Measurements from ENCODE around the gene TRIM45. TPM values are rescaled to one million over a fixed set of nuclear protein-coding genes. Genes with fewer than 3 reads are reported as not detected.

Gene TRIM45
- total RNA-seq, 1 donor from 2014 or later, result 2.1 TPM

- H3K36me3 ChIP-seq, result peaks cover 72% of the 10 kb centered on the region
Measured at GRCh38 chr1:117077267-117077666, 44.3 kb downstream of the TRIM45 start.

GRCh38 chr1:117076648-117077047, 44.9 kb downstream of the TRIM45 start:
- H3K27me3 ChIP-seq (ENCODE audit: low read depth), result no peaks in the 10 kb centered on the region
- H3K9me3 ChIP-seq, result no peaks in the 10 kb centered on the region
- ATAC-seq (no peak), DNase-seq (no peak)
- H3K36me3 ChIP-seq, result peaks cover 66% of the 10 kb centered on the region
- H3K27ac ChIP-seq, result no peak overlapping the region
- intact Hi-C loops (cut with DNase I), result no loop called here
- H3K4me3 ChIP-seq, result no peak overlapping the region
- H3K4me1 ChIP-seq, result no peaks in the 10 kb centered on the region
- no peak for TF ChIP-seq CTCF (IDR thresholded peaks at IDR 0.05)

More at GRCh38 chr1:117077267-117077666, 44.3 kb downstream of the TRIM45 start:
- H3K27me3 ChIP-seq (ENCODE audit: low read depth), result no peaks in the 10 kb centered on the region
- H3K4me3 ChIP-seq, result no peak overlapping the region
- no peaks in the 10 kb centered on the region for H3K9me3 ChIP-seq
- H3K4me1 ChIP-seq, result no peaks in the 10 kb centered on the region
- no peak overlapping the region for H3K27ac ChIP-seq
- ATAC-seq, result no peak
- no peak for TF ChIP-seq CTCF (IDR thresholded peaks at IDR 0.05)
- intact Hi-C loops (cut with DNase I), result no loop called here
- DNase-seq, result no peak

- Histone ChIP-seq H3K36me3 (peaks cover 10% of the 10 kb centered on the region), H3K27ac (no peak overlapping the region), H3K4me1 (no peaks in the 10 kb centered on the region), H3K27me3 (ENCODE audit: low read depth) (no peaks in the 10 kb centered on the region), H3K4me3 (no peak overlapping the region), H3K9me3 (no peaks in the 10 kb centered on the region)
- TF ChIP-seq CTCF (IDR thresholded peaks at IDR 0.05), result no peak
- DNase-seq, result no peak
- intact Hi-C loops (cut with DNase I), result no loop called here
- no peak for ATAC-seq
Measured at GRCh38 chr1:117070124-117070523, 51.4 kb downstream of the TRIM45 start.

GRCh38 chr1:117069220-117069844, 52.2 kb downstream of the TRIM45 start:
- Histone ChIP-seq H3K27ac (no peak overlapping the region), H3K27me3 (ENCODE audit: low read depth) (no peaks in the 10 kb centered on the region), H3K4me3 (no peak overlapping the region), H3K36me3 (peaks cover 3% of the 10 kb centered on the region), H3K4me1 (no peaks in the 10 kb centered on the region), H3K9me3 (no peaks in the 10 kb centered on the region)
- DNase-seq (no peak), ATAC-seq (no peak)
- no peak for TF ChIP-seq CTCF (IDR thresholded peaks at IDR 0.05)
- intact Hi-C loops (cut with DNase I), result no loop called here

GRCh38 chr1:117068580-117068979, 53.0 kb downstream of the TRIM45 start:
- intact Hi-C loops (cut with DNase I), result no loop called here
- Histone ChIP-seq H3K4me3 (no peak overlapping the region), H3K4me1 (no peaks in the 10 kb centered on the region), H3K27me3 (ENCODE audit: low read depth) (no peaks in the 10 kb centered on the region), H3K27ac (no peak overlapping the region), H3K9me3 (no peaks in the 10 kb centered on the region), H3K36me3 (no peaks in the 10 kb centered on the region)
- ATAC-seq (peak in 1 of 2 donors; percentile 11), DNase-seq (no peak)
- no peak for TF ChIP-seq CTCF (IDR thresholded peaks at IDR 0.05)
